Brain pericyte (primary cell): ENCODE data around the gene ZBTB17.
"Not testable (repeated sequence)": the region's sequence is repeated elsewhere in the genome, so short reads cannot be mapped to it uniquely, and the experiment has no call there.

ENCODE experiments used
- DNase-seq: peaks from one replicate; pipeline ENCODE4 v3.0.0-alpha.2; 2012; ENCODE audit warnings: low read depth, low spot score

ZBTB17 gene

GRCh38 chr1:15975805-15976680 lies at the start of gene ZBTB17:
Gene ZBTB17, minus strand, starts transcription at chr1:15976101. Its CDS starts 27,606 bp downstream, at chr1:15948495.
- DNase-seq = peak; percentile 64

- no peak for DNase-seq
These were observed 47.3 kb upstream of the ZBTB17 start for GRCh38 chr1:16023050-16023653.

GRCh38 chr1:16022393-16022792 lies 46.5 kb upstream of the ZBTB17 start:
- DNase-seq = no peak

- no peak for DNase-seq
These were observed 45.8 kb upstream of the ZBTB17 start, which contains the start of gene CLCNKA for GRCh38 chr1:16021681-16022080. Gene CLCNKA, plus strand, starts transcription at chr1:16022036. Its CDS starts 584 bp downstream, at chr1:16022620.

- not testable (repeated sequence) for DNase-seq
These were observed 45.0 kb upstream of the ZBTB17 start for GRCh38 chr1:16020878-16021277.

GRCh38 chr1:16020325-16020724 lies 44.4 kb upstream of the ZBTB17 start:
- no peak for DNase-seq

GRCh38 chr1:16019644-16020277 lies 43.9 kb upstream of the ZBTB17 start:
- DNase-seq = no peak

GRCh38 chr1:16018749-16019643 lies 43.1 kb upstream of the ZBTB17 start:
- no peak for DNase-seq

- DNase-seq = no peak
These were observed 42.4 kb upstream of the ZBTB17 start for GRCh38 chr1:16018308-16018707.

- DNase-seq = no peak
These were observed 41.8 kb upstream of the ZBTB17 start, which contains the start of gene HSPB7 for GRCh38 chr1:16017461-16018303. Gene HSPB7, minus strand, starts transcription at chr1:16018043. Its CDS starts 80 bp downstream, at chr1:16017963.

GRCh38 chr1:16017076-16017460 lies 41.2 kb upstream of the ZBTB17 start:
- DNase-seq = no peak

- no peak for DNase-seq
These were observed 40.3 kb upstream of the ZBTB17 start for GRCh38 chr1:16015960-16016901.

- DNase-seq = no peak
These were observed 39.6 kb upstream of the ZBTB17 start for GRCh38 chr1:16015491-16015890.

GRCh38 chr1:16014509-16015482 lies 38.9 kb upstream of the ZBTB17 start:
- DNase-seq = no peak

GRCh38 chr1:16013908-16014258 lies 38.0 kb upstream of the ZBTB17 start:
- no peak for DNase-seq

- no peak for DNase-seq
These were observed 37.5 kb upstream of the ZBTB17 start for GRCh38 chr1:16013220-16013907.

- no peak for DNase-seq
These were observed 36.8 kb upstream of the ZBTB17 start for GRCh38 chr1:16012590-16013219.
